OCI-LY7 (cell line): ENCODE results near the gene LSAMP. TPM values are rescaled to one million over a fixed set of nuclear protein-coding genes. Genes with fewer than 3 reads are reported as not detected.

Source experiments
- BruUV-seq: library from RNA; stranded (reverse); fragments of 400-500 nt; replicated peaks from 2 replicates; lab custom pipeline; 2021; lab: Mats Ljungman, UMichigan
- CTCF ChIA-PET: fragments of 300-600 bp; sonication (Branson Sonifier 250); formaldehyde crosslinking; loops from one replicate; lab custom pipeline; 2022; ENCODE audit warnings: antibody characterized with exemption; ENCODE audit not compliant: unreplicated experiment; lab: Charles Lee
- POLR2A ChIA-PET: fragments of 300-600 bp; sonication (Branson Sonifier 250); formaldehyde crosslinking; loops from one replicate; lab custom pipeline; 2022; ENCODE audit warnings: antibody characterized with exemption; lab: Charles Lee
- DNase-seq: peaks from one replicate; pipeline ENCODE4 v3.0.0-alpha.2; 2015; ENCODE audit warnings: low spot score
- H2AFZ ChIP-seq: fragments of 200-600 bp; sonication (generic), shearing (Covaris generic); 2 replicates; pipeline ENCODE4 v1.6.1; 2014; ENCODE audit warnings: mild to moderate bottlenecking, antibody characterized with exemption, low read length, moderate library complexity
- H3K27ac ChIP-seq: fragments of 200-600 bp; sonication (generic); 2 replicates; pipeline ENCODE4 v1.5.1; 2014; ENCODE audit warnings: mixed run types, low read depth, mild to moderate bottlenecking, moderate library complexity, low read length, inconsistent platforms; ENCODE audit not compliant: poor library complexity, severe bottlenecking
- H3K36me3 ChIP-seq: fragments of 200-600 bp; sonication (generic); 2 replicates; pipeline ENCODE4 v1.6.1; 2014; ENCODE audit warnings: mild to moderate bottlenecking, antibody characterized with exemption, low read length, moderate library complexity, mixed read lengths; ENCODE audit not compliant: insufficient read depth
- H3K4me1 ChIP-seq: fragments of 200-600 bp; sonication (generic); 2 replicates; pipeline ENCODE4 v1.5.1; 2014; ENCODE audit warnings: mild to moderate bottlenecking, low read length; ENCODE audit not compliant: insufficient read depth, poor library complexity, severe bottlenecking
- H3K4me2 ChIP-seq: fragments of 200-600 bp; sonication (generic); 2 replicates; pipeline ENCODE4 v1.6.1; 2014; ENCODE audit warnings: mild to moderate bottlenecking, low read length
- H3K4me3 ChIP-seq: fragments of 200-600 bp; sonication (generic); 2 replicates; pipeline ENCODE4 v1.5.1; 2014; ENCODE audit warnings: mild to moderate bottlenecking, low read depth, low read length; ENCODE audit not compliant: poor library complexity, severe bottlenecking
- H3K79me2 ChIP-seq: fragments of 200-600 bp; sonication (generic); 2 replicates; pipeline ENCODE4 v1.6.1; 2016; ENCODE audit warnings: low read depth, mild to moderate bottlenecking, low read length, moderate library complexity, mixed read lengths; ENCODE audit not compliant: insufficient read depth
- H3K9me2 ChIP-seq: fragments of 200-600 bp; sonication (generic); 2 replicates; pipeline ENCODE4 v1.6.1; 2016; ENCODE audit warnings: mild to moderate bottlenecking, low read length, mixed read lengths; ENCODE audit not compliant: insufficient read depth
- H3K9me3 ChIP-seq: fragments of 200-600 bp; sonication (generic); 2 replicates; pipeline ENCODE4 v1.6.1; 2014; ENCODE audit warnings: mild to moderate bottlenecking, mixed run types, low read length, mixed read lengths
- H4K20me1 ChIP-seq: fragments of 200-600 bp; sonication (generic); 2 replicates; pipeline ENCODE4 v1.6.1; 2014; ENCODE audit warnings: mild to moderate bottlenecking, antibody characterized with exemption, low read length, moderate library complexity, mixed read lengths; ENCODE audit not compliant: insufficient read depth
- CTCF ChIP-seq: fragments of 200-600 bp; sonication (generic); conservative IDR thresholded peaks from 2 replicates; pipeline ENCODE4 v1.5.1; 2014; ENCODE audit warnings: mild to moderate bottlenecking, antibody characterized with exemption, low read length, moderate library complexity, mixed read lengths
- EZH2phosphoT487 ChIP-seq: fragments of 200-600 bp; sonication (generic); IDR thresholded peaks from 2 replicates; pipeline ENCODE4 v1.6.1; 2018; ENCODE audit warnings: low read depth, borderline replicate concordance, mild to moderate bottlenecking, mixed run types, antibody characterized with exemption, low read length, moderate library complexity, mixed read lengths
- intact Hi-C: fragments of 100-400 bp; cut with micrococcal nuclease; formaldehyde crosslinking; loops from one replicate; pipeline ENCODE4 v1.10.0; 2022; ENCODE audit not compliant: unreplicated experiment
- total RNA-seq, 2 experiments: library from RNA; depleted of rRNA in 1 of 2; stranded (reverse); fragments of >200 nt in 1 of 2; shearing (Covaris generic) in 1 of 2; gene quantifications; 2 replicates each; pipeline ENCODE4 v1.2.3, GENCODE V29; 2014 to 2022

Gene LSAMP
- total RNA-seq, 2 experiments from 2014 or later = 1.4 TPM; not detected in 1

GRCh38 chr3:116118475-116119169, 326.7 kb downstream of the LSAMP start:
- intact Hi-C loops = no loop called here
- no peak for TF ChIP-seq EZH2phosphoT487
- no peak for TF ChIP-seq CTCF
- H3K9me2 ChIP-seq = no peaks in the 10 kb centered on the region
- no peak for DNase-seq
- ChIA-PET POLR2A (no interaction called here), CTCF (no interaction called here)
- no TSS peak for BruUV-seq
- no peaks in the 10 kb centered on the region for H3K79me2 ChIP-seq
- no peaks in the 10 kb centered on the region for H4K20me1 ChIP-seq
- H2AFZ ChIP-seq = no peak overlapping the region
- no peak overlapping the region for H3K27ac ChIP-seq
- no peaks in the 10 kb centered on the region for H3K36me3 ChIP-seq
- no peak overlapping the region for H3K4me2 ChIP-seq
- no peaks in the 10 kb centered on the region for H3K4me1 ChIP-seq
- no peaks in the 10 kb centered on the region for H3K9me3 ChIP-seq
- no peak overlapping the region for H3K4me3 ChIP-seq

GRCh38 chr3:116114586-116114985, 330.7 kb downstream of the LSAMP start:
- Histone ChIP-seq H2AFZ (no peak overlapping the region), H3K4me1 (no peaks in the 10 kb centered on the region), H3K4me3 (no peak overlapping the region), H3K36me3 (no peaks in the 10 kb centered on the region), H3K79me2 (no peaks in the 10 kb centered on the region), H3K4me2 (no peak overlapping the region), H3K27ac (no peak overlapping the region), H3K9me2 (no peaks in the 10 kb centered on the region), H4K20me1 (no peaks in the 10 kb centered on the region), H3K9me3 (no peaks in the 10 kb centered on the region)
- no peak for TF ChIP-seq EZH2phosphoT487
- no peak for TF ChIP-seq CTCF
- ChIA-PET CTCF (no interaction called here), POLR2A (no interaction called here)
- intact Hi-C loops = no loop called here
- DNase-seq = no peak
- no TSS peak for BruUV-seq

GRCh38 chr3:116112696-116113095, 332.6 kb downstream of the LSAMP start:
- ChIA-PET CTCF (no interaction called here), POLR2A (no interaction called here)
- no peak overlapping the region for H3K4me2 ChIP-seq
- intact Hi-C loops = no loop called here
- no peaks in the 10 kb centered on the region for H3K79me2 ChIP-seq
- BruUV-seq = no TSS peak
- no peak overlapping the region for H3K4me3 ChIP-seq
- DNase-seq = no peak
- no peaks in the 10 kb centered on the region for H3K4me1 ChIP-seq
- H3K27ac ChIP-seq = no peak overlapping the region
- no peaks in the 10 kb centered on the region for H3K9me2 ChIP-seq
- TF ChIP-seq CTCF (no peak), EZH2phosphoT487 (no peak)
- no peaks in the 10 kb centered on the region for H3K9me3 ChIP-seq
- no peaks in the 10 kb centered on the region for H4K20me1 ChIP-seq
- H3K36me3 ChIP-seq = no peaks in the 10 kb centered on the region
- H2AFZ ChIP-seq = no peak overlapping the region
